ENCODE measurements around the gene PRKCE. TPM values are rescaled to one million over a fixed set of nuclear protein-coding genes. Genes with fewer than 3 reads are reported as not detected.

The PRKCE gene
- total RNA-seq, 1 experiment from 2014 or later: 4.4 TPM

GRCh38 chr2:45844796-45845457, 193.5 kb downstream of the PRKCE start:
- H3K9me3 Mint-ChIP-seq (ENCODE audit: unreplicated experiment): no peaks in the 10 kb centered on the region
- TF ChIP-seq CTCF (IDR thresholded peaks at IDR 0.05; ENCODE audit: insufficient read depth in 1 of 2, low read depth in 1 of 2, low read length in 1 of 2, severe bottlenecking in 1 of 2, unreplicated experiment in 1 of 2): no peak
- H3K27me3 Mint-ChIP-seq (ENCODE audit: insufficient read depth, unreplicated experiment): peaks cover 3% of the 10 kb centered on the region
- intact Hi-C loops (cut with micrococcal nuclease; ENCODE audit: unreplicated experiment): no loop called here
- no peaks in the 10 kb centered on the region for H3K4me1 Mint-ChIP-seq (ENCODE audit: low read depth, unreplicated experiment)
- H3K36me3 ChIP-seq (ENCODE audit: control insufficient read depth, insufficient read depth, low read length): no peaks in the 10 kb centered on the region
- H3K4me1 ChIP-seq: no peaks in the 10 kb centered on the region
- no peak overlapping the region for H3K4me3 Mint-ChIP-seq (ENCODE audit: unreplicated experiment)
- ChIA-PET CTCF (interaction anchor here (0.6 kb wide), 2 partner anchors 88 to 184 kb away, joined by 5 read pairs; no protein-coding TSS in a partner anchor), POLR2A (no interaction called here)
- DNase-seq: no peak
- no peaks in the 10 kb centered on the region for H3K9me3 ChIP-seq
- no peak overlapping the region for H3K4me3 ChIP-seq (ENCODE audit: low read depth, low read length)
- H3K36me3 Mint-ChIP-seq (ENCODE audit: insufficient read depth, unreplicated experiment): no peaks in the 10 kb centered on the region
- BruUV-seq (replicated peaks): no TSS peak
- H3K27me3 ChIP-seq (replicated peaks; ENCODE audit: control insufficient read depth, insufficient read depth, low read length): no peaks in the 10 kb centered on the region
- H3K27ac Mint-ChIP-seq (ENCODE audit: unreplicated experiment): no peak overlapping the region

DNA sequence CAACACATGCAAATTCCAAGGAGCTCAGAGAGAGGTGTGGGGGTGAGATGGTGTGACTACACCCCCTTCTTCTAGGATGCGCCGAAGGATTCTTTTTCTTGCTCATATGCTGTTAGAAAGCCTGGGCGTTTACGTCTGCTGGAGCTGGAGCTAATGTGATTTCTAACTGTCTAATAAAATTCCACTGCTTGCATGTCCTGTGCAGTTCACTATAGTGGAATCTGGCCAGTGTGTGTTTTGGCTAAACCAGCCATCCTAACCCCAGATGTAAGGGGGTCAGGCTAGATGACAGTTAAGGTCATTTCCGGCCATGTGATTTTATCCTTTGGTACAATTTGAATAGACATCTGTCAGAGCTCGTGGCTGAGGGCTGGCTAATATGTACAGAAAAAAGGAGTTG, 194.1 kb downstream of the PRKCE start:
- Histone ChIP-seq H3K9me3 (no peaks in the 10 kb centered on the region), H3K27me3 (replicated peaks; ENCODE audit: control insufficient read depth, insufficient read depth, low read length) (no peaks in the 10 kb centered on the region), H3K4me3 (ENCODE audit: low read depth, low read length) (no peak overlapping the region), H3K36me3 (ENCODE audit: control insufficient read depth, insufficient read depth, low read length) (no peaks in the 10 kb centered on the region), H3K4me1 (no peaks in the 10 kb centered on the region)
- Mint-ChIP-seq H3K27me3 (ENCODE audit: insufficient read depth, unreplicated experiment) (peaks cover 3% of the 10 kb centered on the region), H3K9me3 (ENCODE audit: unreplicated experiment) (no peaks in the 10 kb centered on the region), H3K27ac (ENCODE audit: unreplicated experiment) (no peak overlapping the region), H3K4me1 (ENCODE audit: low read depth, unreplicated experiment) (no peaks in the 10 kb centered on the region), H3K36me3 (ENCODE audit: insufficient read depth, unreplicated experiment) (no peaks in the 10 kb centered on the region), H3K4me3 (ENCODE audit: unreplicated experiment) (no peak overlapping the region)
- CTCF ChIA-PET: interaction anchor here (0.6 kb wide), 1 partner anchor 184 kb away, joined by 5 read pairs; no protein-coding TSS in a partner anchor
- intact Hi-C loops (cut with micrococcal nuclease; ENCODE audit: unreplicated experiment): no loop called here
- BruUV-seq (replicated peaks): no TSS peak
- no peak for DNase-seq
- POLR2A ChIA-PET: no interaction called here
- TF ChIP-seq CTCF (IDR thresholded peaks at IDR 0.05; ENCODE audit: insufficient read depth in 1 of 2, low read depth in 1 of 2, low read length in 1 of 2, severe bottlenecking in 1 of 2, unreplicated experiment in 1 of 2): no peak

GRCh38 chr2:45849491-45850283, 198.2 kb downstream of the PRKCE start:
- no TSS peak for BruUV-seq (replicated peaks)
- Mint-ChIP-seq H3K4me1 (ENCODE audit: low read depth, unreplicated experiment) (no peaks in the 10 kb centered on the region), H3K9me3 (ENCODE audit: unreplicated experiment) (no peaks in the 10 kb centered on the region), H3K27ac (ENCODE audit: unreplicated experiment) (no peak overlapping the region), H3K36me3 (ENCODE audit: insufficient read depth, unreplicated experiment) (no peaks in the 10 kb centered on the region), H3K27me3 (ENCODE audit: insufficient read depth, unreplicated experiment) (peaks cover 8% of the 10 kb centered on the region), H3K4me3 (ENCODE audit: unreplicated experiment) (no peak overlapping the region)
- Histone ChIP-seq H3K9me3 (no peaks in the 10 kb centered on the region), H3K4me1 (no peaks in the 10 kb centered on the region), H3K27me3 (replicated peaks; ENCODE audit: control insufficient read depth, insufficient read depth, low read length) (no peaks in the 10 kb centered on the region), H3K4me3 (ENCODE audit: low read depth, low read length) (no peak overlapping the region), H3K36me3 (ENCODE audit: control insufficient read depth, insufficient read depth, low read length) (no peaks in the 10 kb centered on the region)
- intact Hi-C loops (cut with micrococcal nuclease; ENCODE audit: unreplicated experiment): no loop called here
- TF ChIP-seq CTCF (IDR thresholded peaks at IDR 0.05; ENCODE audit: insufficient read depth in 1 of 2, low read depth in 1 of 2, low read length in 1 of 2, severe bottlenecking in 1 of 2, unreplicated experiment in 1 of 2): no peak
- POLR2A ChIA-PET: no interaction called here
- DNase-seq: no peak
- CTCF ChIA-PET: no interaction called here

All from Caco-2 (cell line).